Thyroid gland (tissue), 4 donors: ENCODE measurements around the gene ZNF407.

Experiments used
- CTCF ChIP-seq, 6 experiments: fragments of 200-600 bp in 3 of 6; fragments of 450-650 bp in 3 of 6; sonication (generic) in 3 of 6; IDR thresholded peaks; one replicate each; pipeline ENCODE4 v1.5.1; 2016 to 2019; ENCODE audit warnings: antibody characterized with exemption in 6 of 6, mild to moderate bottlenecking in 2 of 6, inconsistent platforms in 1 of 6, moderate library complexity in 1 of 6
- POLR2A ChIP-seq, 2 donors: fragments of 450-650 bp; IDR thresholded peaks; one replicate each; pipeline ENCODE4 v1.6.1; 2017; ENCODE audit warnings: antibody characterized with exemption in 2 of 2, mild to moderate bottlenecking in 2 of 2, moderate library complexity in 1 of 2

- no peak for TF ChIP-seq CTCF (IDR thresholded peaks at IDR 0.05)
- TF ChIP-seq POLR2A (IDR thresholded peaks at IDR 0.05), result no peak
Observed at GRCh38 chr18:74674487-74674886, 76.8 kb downstream of the ZNF407 start.
